ENCODE results near the gene PCDHGA8.

PCDHGA8 gene

DNA sequence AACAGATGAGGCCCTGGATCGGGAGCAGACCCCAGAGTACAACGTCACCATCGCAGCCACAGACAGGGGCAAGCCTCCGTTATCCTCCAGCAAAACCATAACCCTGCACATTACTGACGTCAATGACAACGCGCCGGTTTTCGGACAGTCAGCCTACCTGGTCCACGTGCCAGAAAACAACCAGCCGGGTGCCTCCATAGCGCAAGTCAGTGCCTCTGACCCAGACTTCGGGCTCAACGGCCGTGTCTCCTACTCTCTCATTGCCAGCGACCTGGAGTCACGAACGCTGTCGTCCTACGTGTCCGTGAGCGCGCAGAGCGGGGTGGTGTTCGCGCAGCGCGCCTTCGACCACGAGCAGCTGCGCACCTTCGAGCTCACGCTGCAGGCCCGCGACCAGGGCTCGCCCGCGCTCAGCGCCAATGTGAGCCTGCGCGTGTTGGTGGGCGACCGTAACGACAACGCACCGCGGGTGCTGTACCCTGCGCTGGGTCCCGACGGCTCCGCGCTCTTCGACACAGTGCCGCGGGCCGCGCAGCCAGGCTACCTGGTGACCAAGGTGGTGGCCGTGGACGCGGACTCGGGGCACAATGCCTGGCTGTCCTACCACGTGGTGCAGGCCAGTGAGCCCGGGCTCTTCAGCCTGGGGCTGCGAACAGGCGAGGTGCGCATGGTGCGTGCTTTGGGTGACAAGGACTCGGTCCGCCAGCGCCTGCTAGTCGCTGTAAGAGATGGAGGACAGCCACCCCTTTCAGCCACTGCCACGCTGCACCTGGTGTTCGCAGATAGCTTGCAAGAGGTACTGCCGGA is 26.8 kb downstream of the PCDHGA8 start:
- Histone ChIP-seq H3K9me3 (ENCODE audit: insufficient read depth, low read length) (peaks cover 16% of the 10 kb centered on the region; the same call in 1 of the 2 replicates), H3K4me2 (ENCODE audit: low read depth, low read length, poor library complexity, severe bottlenecking) (no peak overlapping the region), H3F3A (ENCODE audit: insufficient read depth) (0 out of 2 replicates have a peak, but pooled peaks cover 5% of the 10 kb centered on the region), H3K9ac (ENCODE audit: low read length) (no peak overlapping the region), H2AFZ (ENCODE audit: low read depth, low read length, severe bottlenecking) (no peak overlapping the region), H3K79me2 (ENCODE audit: insufficient read depth, low read length) (no peaks in the 10 kb centered on the region), H4K20me1 (ENCODE audit: low read depth, low read length) (no peaks in the 10 kb centered on the region), H3K27ac (ENCODE audit: low read depth, low read length) (no peak overlapping the region), H3K36me3 (ENCODE audit: low read length) (0 out of 2 replicates have a peak, but pooled peaks cover 2% of the 10 kb centered on the region), H3K27me3 (ENCODE audit: low read length) (no peaks in the 10 kb centered on the region), H3K9me2 (replicated peaks; ENCODE audit: insufficient read depth, low read length) (no peaks in the 10 kb centered on the region), H3K4me3 (ENCODE audit: insufficient read depth, low read length, poor library complexity, severe bottlenecking) (no peak overlapping the region)
- TF ChIP-seq, protein P1, sequence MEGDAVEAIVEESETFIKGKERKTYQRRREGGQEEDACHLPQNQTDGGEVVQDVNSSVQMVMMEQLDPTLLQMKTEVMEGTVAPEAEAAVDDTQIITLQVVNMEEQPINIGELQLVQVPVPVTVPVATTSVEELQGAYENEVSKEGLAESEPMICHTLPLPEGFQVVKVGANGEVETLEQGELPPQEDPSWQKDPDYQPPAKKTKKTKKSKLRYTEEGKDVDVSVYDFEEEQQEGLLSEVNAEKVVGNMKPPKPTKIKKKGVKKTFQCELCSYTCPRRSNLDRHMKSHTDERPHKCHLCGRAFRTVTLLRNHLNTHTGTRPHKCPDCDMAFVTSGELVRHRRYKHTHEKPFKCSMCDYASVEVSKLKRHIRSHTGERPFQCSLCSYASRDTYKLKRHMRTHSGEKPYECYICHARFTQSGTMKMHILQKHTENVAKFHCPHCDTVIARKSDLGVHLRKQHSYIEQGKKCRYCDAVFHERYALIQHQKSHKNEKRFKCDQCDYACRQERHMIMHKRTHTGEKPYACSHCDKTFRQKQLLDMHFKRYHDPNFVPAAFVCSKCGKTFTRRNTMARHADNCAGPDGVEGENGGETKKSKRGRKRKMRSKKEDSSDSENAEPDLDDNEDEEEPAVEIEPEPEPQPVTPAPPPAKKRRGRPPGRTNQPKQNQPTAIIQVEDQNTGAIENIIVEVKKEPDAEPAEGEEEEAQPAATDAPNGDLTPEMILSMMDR (IDR thresholded peaks at IDR 0.05; ENCODE audit: insufficient read depth, low read length, poor library complexity, severe bottlenecking): no peak
- no peak for TF ChIP-seq EZH2phosphoT487 (conservative IDR thresholded peaks at IDR 0.05; ENCODE audit: low read length)

DNA sequence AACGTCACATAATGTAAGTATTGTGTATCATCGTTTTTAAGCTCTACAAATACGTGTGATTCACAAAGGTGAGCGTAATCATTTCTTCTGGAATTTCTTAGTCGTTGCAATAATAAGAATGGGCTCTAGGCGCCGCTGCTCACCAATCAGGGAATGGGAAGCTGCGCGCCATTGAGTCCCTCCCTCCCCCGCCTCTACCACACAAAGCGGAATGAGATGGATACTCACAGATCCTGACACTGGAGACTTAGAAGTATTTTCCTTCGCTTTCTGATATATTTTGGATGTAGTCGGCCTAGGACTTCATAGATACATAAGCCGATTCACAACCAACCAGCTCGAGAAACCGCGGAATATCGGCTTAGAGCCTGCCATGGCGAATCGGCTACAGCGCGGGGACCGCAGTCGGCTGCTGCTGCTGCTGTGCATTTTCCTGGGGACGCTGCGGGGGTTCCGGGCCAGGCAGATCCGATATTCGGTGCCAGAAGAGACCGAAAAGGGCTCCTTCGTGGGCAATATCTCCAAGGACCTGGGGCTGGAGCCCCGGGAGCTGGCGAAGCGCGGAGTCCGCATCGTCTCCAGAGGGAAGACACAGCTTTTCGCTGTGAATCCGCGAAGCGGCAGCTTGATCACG is 28.5 kb downstream of the PCDHGA8 start, which contains the start of gene PCDHGA11:
Gene PCDHGA11, plus strand, starts transcription at position 197 of the 634 bp plus-strand sequence. Its CDS starts 177 bp downstream, at position 374.
- Histone ChIP-seq H2AFZ (ENCODE audit: low read depth, low read length, severe bottlenecking) (no peak within 1 kb of the TSS), H3K9me2 (replicated peaks; ENCODE audit: insufficient read depth, low read length) (no peaks in the 10 kb centered on the region), H3K79me2 (ENCODE audit: insufficient read depth, low read length) (no peaks in the 10 kb centered on the region), H3K4me3 (ENCODE audit: insufficient read depth, low read length, poor library complexity, severe bottlenecking) (no peak within 1 kb of the TSS), H3K36me3 (ENCODE audit: low read length) (0 out of 2 replicates have a peak, but pooled peaks cover 2% of the 10 kb centered on the region), H3K27me3 (ENCODE audit: low read length) (no peaks in the 10 kb centered on the region), H3K27ac (ENCODE audit: low read depth, low read length) (no peak within 1 kb of the TSS), H3F3A (ENCODE audit: insufficient read depth) (0 out of 2 replicates have a peak, but pooled peaks cover 3% of the 10 kb centered on the region), H3K9ac (ENCODE audit: low read length) (no peak within 1 kb of the TSS), H3K4me2 (ENCODE audit: low read depth, low read length, poor library complexity, severe bottlenecking) (no peak within 1 kb of the TSS), H4K20me1 (ENCODE audit: low read depth, low read length) (no peaks in the 10 kb centered on the region), H3K9me3 (ENCODE audit: insufficient read depth, low read length) (peaks cover 16% of the 10 kb centered on the region; the same call in 1 of the 2 replicates)
- TF ChIP-seq EZH2phosphoT487 (conservative IDR thresholded peaks at IDR 0.05; ENCODE audit: low read length): no peak
- TF ChIP-seq, protein P1 (IDR thresholded peaks at IDR 0.05; ENCODE audit: insufficient read depth, low read length, poor library complexity, severe bottlenecking): no peak

DNA sequence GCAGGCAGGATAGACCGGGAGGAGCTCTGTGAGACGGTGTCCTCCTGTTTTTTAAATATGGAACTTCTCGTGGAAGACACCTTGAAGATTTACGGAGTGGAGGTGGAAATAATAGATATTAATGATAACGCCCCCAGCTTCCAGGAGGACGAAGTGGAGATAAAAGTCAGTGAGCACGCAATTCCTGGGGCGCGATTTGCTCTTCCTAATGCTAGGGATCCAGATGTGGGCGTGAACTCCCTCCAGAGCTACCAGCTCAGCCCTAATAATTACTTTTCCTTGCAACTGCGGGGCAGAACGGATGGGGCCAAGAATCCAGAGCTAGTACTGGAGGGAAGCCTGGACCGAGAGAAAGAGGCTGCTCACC is 29.0 kb downstream of the PCDHGA8 start:
- no peak overlapping the region for H3K9ac ChIP-seq (ENCODE audit: low read length)
- H3K9me3 ChIP-seq (ENCODE audit: insufficient read depth, low read length): peaks cover 12% of the 10 kb centered on the region; the same call in 1 of the 2 replicates

More for the DNA sequence above, 29.0 kb downstream of the PCDHGA8 start:
- Histone ChIP-seq H3K36me3 (ENCODE audit: low read length) (0 out of 2 replicates have a peak, but pooled peaks cover 2% of the 10 kb centered on the region), H3K4me3 (ENCODE audit: insufficient read depth, low read length, poor library complexity, severe bottlenecking) (no peak overlapping the region), H3K27me3 (ENCODE audit: low read length) (no peaks in the 10 kb centered on the region), H3F3A (ENCODE audit: insufficient read depth) (no peaks in the 10 kb centered on the region), H4K20me1 (ENCODE audit: low read depth, low read length) (no peaks in the 10 kb centered on the region), H3K9me2 (replicated peaks; ENCODE audit: insufficient read depth, low read length) (no peaks in the 10 kb centered on the region), H3K79me2 (ENCODE audit: insufficient read depth, low read length) (no peaks in the 10 kb centered on the region), H3K4me2 (ENCODE audit: low read depth, low read length, poor library complexity, severe bottlenecking) (no peak overlapping the region), H2AFZ (ENCODE audit: low read depth, low read length, severe bottlenecking) (no peak overlapping the region), H3K27ac (ENCODE audit: low read depth, low read length) (no peak overlapping the region)
- TF ChIP-seq EZH2phosphoT487 (conservative IDR thresholded peaks at IDR 0.05; ENCODE audit: low read length): no peak
- TF ChIP-seq, protein P1 (IDR thresholded peaks at IDR 0.05; ENCODE audit: insufficient read depth, low read length, poor library complexity, severe bottlenecking): no peak
